ENCODE data around the gene RGS16. TPM values are rescaled to one million over a fixed set of nuclear protein-coding genes. Genes with fewer than 3 reads are reported as not detected.

The RGS16 gene
- total and polyA plus RNA-seq, 12 donors = 0.36 to 7.8 (median 3.7) TPM

GRCh38 chr1:182602935-182603645 is 1.1 kb downstream of the RGS16 start:
- Histone ChIP-seq H3K36me3 (replicated peaks in 1 of 2) (no peaks in the 10 kb centered on the region), H3K4me1 (replicated peaks in 1 of 2) (peaks cover 0 to 30% of the 10 kb centered on the region in 2 donors), H3K27me3 (no peaks in the 10 kb centered on the region), H3K9me3 (replicated peaks in 1 of 3) (no peaks in the 10 kb centered on the region), H3K4me3 (peak overlapping the region in 1 of 4 donors; percentile 53), H3K27ac (peak overlapping the region in 2 of 5 donors; percentile 10 to 57)
- peak in 1 of 7 donors; percentile 49 for DNase-seq
- WGBS, 4 donors = 57 to 76% (median 68%) methylated on average over 10 of the region's 10 CpGs
- intact Hi-C loops (cut with DNase I) = loop anchor here in 1 of 2 donors (5.0 kb wide), 1 partner anchor 156 kb away; no protein-coding TSS in a partner anchor
- TF ChIP-seq, protein P1, sequence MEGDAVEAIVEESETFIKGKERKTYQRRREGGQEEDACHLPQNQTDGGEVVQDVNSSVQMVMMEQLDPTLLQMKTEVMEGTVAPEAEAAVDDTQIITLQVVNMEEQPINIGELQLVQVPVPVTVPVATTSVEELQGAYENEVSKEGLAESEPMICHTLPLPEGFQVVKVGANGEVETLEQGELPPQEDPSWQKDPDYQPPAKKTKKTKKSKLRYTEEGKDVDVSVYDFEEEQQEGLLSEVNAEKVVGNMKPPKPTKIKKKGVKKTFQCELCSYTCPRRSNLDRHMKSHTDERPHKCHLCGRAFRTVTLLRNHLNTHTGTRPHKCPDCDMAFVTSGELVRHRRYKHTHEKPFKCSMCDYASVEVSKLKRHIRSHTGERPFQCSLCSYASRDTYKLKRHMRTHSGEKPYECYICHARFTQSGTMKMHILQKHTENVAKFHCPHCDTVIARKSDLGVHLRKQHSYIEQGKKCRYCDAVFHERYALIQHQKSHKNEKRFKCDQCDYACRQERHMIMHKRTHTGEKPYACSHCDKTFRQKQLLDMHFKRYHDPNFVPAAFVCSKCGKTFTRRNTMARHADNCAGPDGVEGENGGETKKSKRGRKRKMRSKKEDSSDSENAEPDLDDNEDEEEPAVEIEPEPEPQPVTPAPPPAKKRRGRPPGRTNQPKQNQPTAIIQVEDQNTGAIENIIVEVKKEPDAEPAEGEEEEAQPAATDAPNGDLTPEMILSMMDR (IDR thresholded peaks at IDR 0.05) = no peak
- no peak for TF ChIP-seq POLR2A (IDR thresholded peaks at IDR 0.05)

DNA sequence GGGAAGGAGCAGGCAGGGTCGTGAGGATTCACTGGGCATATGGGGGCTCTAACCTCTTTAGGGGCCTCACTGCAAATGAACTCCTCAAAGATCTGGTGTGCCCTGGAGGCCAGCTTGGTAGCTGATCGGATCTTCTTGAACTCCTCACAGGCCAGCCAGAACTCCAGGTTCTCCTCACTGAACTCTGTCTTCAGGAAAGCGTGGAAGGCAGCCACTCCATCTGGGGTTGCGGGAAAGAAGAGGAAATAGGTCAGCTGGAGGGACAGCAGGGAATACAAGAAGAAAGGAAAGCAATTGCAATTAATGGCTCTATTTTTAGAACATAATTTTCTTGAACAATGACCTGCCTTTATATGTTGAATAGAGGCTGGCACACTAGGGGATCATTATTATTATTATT is 2.3 kb downstream of the RGS16 start:
- peaks cover 0 to 30% of the 10 kb centered on the region in 2 donors for H3K4me1 ChIP-seq (replicated peaks in 1 of 2)
- intact Hi-C loops (cut with DNase I) = loop anchor here (2.0 to 5.0 kb wide), 3 partner anchors 155 to 183 kb away; no protein-coding TSS in a partner anchor
- no peak overlapping the region for H3K4me3 ChIP-seq
- no peak for TF ChIP-seq POLR2A (IDR thresholded peaks at IDR 0.05)
- TF ChIP-seq, protein P1 (IDR thresholded peaks at IDR 0.05) = no peak
- H3K9me3 ChIP-seq (replicated peaks in 1 of 3) = no peaks in the 10 kb centered on the region
- peak in 1 of 7 donors; percentile 8 for DNase-seq
- peak overlapping the region in 1 of 5 donors; percentile 51 for H3K27ac ChIP-seq
- no peaks in the 10 kb centered on the region for H3K36me3 ChIP-seq (replicated peaks in 1 of 2)
- H3K27me3 ChIP-seq = no peaks in the 10 kb centered on the region
- 61 to 84% (median 67%) methylated on average over 4 of the region's 4 CpGs for WGBS, 4 donors

GRCh38 chr1:182601416-182601786 is 2.8 kb downstream of the RGS16 start:
- TF ChIP-seq, protein P1 (IDR thresholded peaks at IDR 0.05) = peak; percentile 91 to 98 (median 94)
- no peak for TF ChIP-seq POLR2A (IDR thresholded peaks at IDR 0.05)
- peak; percentile 73 to 88 (median 77) for DNase-seq
- intact Hi-C loops (cut with DNase I) = loop anchor here (2.0 to 5.0 kb wide), 3 partner anchors 154 to 183 kb away; no protein-coding TSS in a partner anchor
- no peak overlapping the region for H3K4me3 ChIP-seq
- H3K27me3 ChIP-seq = no peaks in the 10 kb centered on the region
- H3K36me3 ChIP-seq (replicated peaks in 1 of 2) = no peaks in the 10 kb centered on the region
- peaks cover 0 to 30% of the 10 kb centered on the region in 2 donors for H3K4me1 ChIP-seq (replicated peaks in 1 of 2)
- peak overlapping the region in 1 of 5 donors; percentile 51 for H3K27ac ChIP-seq
- 15 to 21% (median 19%) methylated on average over 6 of the region's 6 CpGs for WGBS, 4 donors
- no peaks in the 10 kb centered on the region for H3K9me3 ChIP-seq (replicated peaks in 1 of 3)

- DNase-seq = peak in 1 of 7 donors; percentile 50
- Histone ChIP-seq H3K27ac (peak overlapping the region in 1 of 5 donors; percentile 51), H3K36me3 (replicated peaks in 1 of 2) (no peaks in the 10 kb centered on the region), H3K9me3 (replicated peaks in 1 of 3) (no peaks in the 10 kb centered on the region), H3K27me3 (no peaks in the 10 kb centered on the region), H3K4me1 (replicated peaks in 1 of 2) (peaks cover 0 to 30% of the 10 kb centered on the region in 2 donors), H3K4me3 (no peak overlapping the region)
- intact Hi-C loops (cut with DNase I) = loop anchor here (2.0 to 5.0 kb wide), 3 partner anchors 154 to 184 kb away; no protein-coding TSS in a partner anchor
- WGBS, 4 donors = 62 to 72% (median 68%) methylated on average over 5 of the region's 5 CpGs
- TF ChIP-seq, protein P1 (IDR thresholded peaks at IDR 0.05) = no peak
- TF ChIP-seq POLR2A (IDR thresholded peaks at IDR 0.05) = no peak
Measured at GRCh38 chr1:182600745-182601415, 3.3 kb downstream of the RGS16 start.
